HepG2 (cell line): ENCODE measurements around the gene PTCRA. TPM values are rescaled to one million over a fixed set of nuclear protein-coding genes. Genes with fewer than 3 reads are reported as not detected.

ENCODE experiments used
- ATF7 ChIP-seq, 2 experiments: fragments of 450-650 bp in 1 of 2; sonication (generic) in 1 of 2; formaldehyde crosslinking in 1 of 2; IDR thresholded peaks; 2 replicates each; pipeline versions ENCODE4 v1.4.0 to v1.6.1; 2016 to 2020; ENCODE audit warnings: antibody characterized with exemption in 1 of 2, mild to moderate bottlenecking in 1 of 2, missing genetic modification reagents in 1 of 2
- BCL6 ChIP-seq: IDR thresholded peaks from 2 replicates; pipeline ENCODE4 v1.6.1; 2016; ENCODE audit warnings: missing genetic modification reagents, missing compliant biosample characterization
- EED ChIP-seq: sonication (generic); formaldehyde crosslinking; IDR thresholded peaks from 2 replicates; pipeline ENCODE4 v1.5.0; 2020; ENCODE audit warnings: mild to moderate bottlenecking, missing genetic modification reagents
- HES4 ChIP-seq: sonication (generic); formaldehyde crosslinking; IDR thresholded peaks from 2 replicates; pipeline ENCODE4 v1.9.0; 2021; ENCODE audit warnings: mild to moderate bottlenecking, missing genetic modification reagents, borderline replicate concordance
- KDM4B ChIP-seq: sonication (generic); formaldehyde crosslinking; IDR thresholded peaks from 2 replicates; pipeline ENCODE4 v1.4.0; 2020; ENCODE audit warnings: missing genetic modification reagents
- KDM5A ChIP-seq: fragments of 200-600 bp; sonication (generic); IDR thresholded peaks from 2 replicates; pipeline ENCODE4 v1.7.0; 2018; ENCODE audit warnings: antibody characterized with exemption, mild to moderate bottlenecking, low read length, borderline replicate concordance
- MYNN ChIP-seq: sonication (generic); formaldehyde crosslinking; IDR thresholded peaks from 2 replicates; pipeline ENCODE4 v1.4.0; 2020; ENCODE audit warnings: mild to moderate bottlenecking, low read depth, missing genetic modification reagents
- NCOR1 ChIP-seq: fragments of 200-600 bp; sonication (generic); IDR thresholded peaks from 2 replicates; pipeline ENCODE4 v1.7.0; 2017; ENCODE audit warnings: antibody characterized with exemption, low read length, borderline replicate concordance
- RBAK ChIP-seq: sonication (generic); formaldehyde crosslinking; IDR thresholded peaks from 2 replicates; pipeline ENCODE4 v1.5.1; 2020; ENCODE audit warnings: mild to moderate bottlenecking, missing genetic modification reagents
- RBFOX2 ChIP-seq: fragments of 200-400 bp; formaldehyde crosslinking; IDR thresholded peaks from 2 replicates; pipeline ENCODE4 v1.6.1; 2017; ENCODE audit warnings: low read depth, mild to moderate bottlenecking, low read length
- RNF2 ChIP-seq: fragments of 450-650 bp; conservative IDR thresholded peaks from 2 replicates; pipeline ENCODE4 v1.6.1; 2016; ENCODE audit warnings: low read depth
- SRSF4 ChIP-seq: fragments of 200-400 bp; formaldehyde crosslinking; IDR thresholded peaks from one replicate; pipeline ENCODE4 v1.6.1; 2018; ENCODE audit warnings: mild to moderate bottlenecking, low read depth, low read length, moderate library complexity; ENCODE audit not compliant: poor library complexity, severe bottlenecking
- TP53 ChIP-seq: sonication (generic); formaldehyde crosslinking; conservative IDR thresholded peaks from 2 replicates; pipeline ENCODE4 v1.4.0; 2020; ENCODE audit warnings: missing genetic modification reagents
- ZFX ChIP-seq: sonication (generic); formaldehyde crosslinking; IDR thresholded peaks from 2 replicates; pipeline ENCODE4 v1.4.0; 2020; ENCODE audit warnings: mild to moderate bottlenecking, low read depth, missing genetic modification reagents, moderate library complexity
- ZNF180 ChIP-seq: sonication (generic); formaldehyde crosslinking; IDR thresholded peaks from 2 replicates; pipeline ENCODE4 v1.4.0; 2020; ENCODE audit warnings: low read depth, missing genetic modification reagents, borderline replicate concordance
- ZNF282 ChIP-seq: fragments of 450-650 bp; IDR thresholded peaks from 2 replicates; pipeline ENCODE4 v1.6.1; 2018; ENCODE audit not compliant: partially characterized antibody
- polyA plus RNA-seq, 8 experiments: library from polyadenylated mRNA; depleted of rRNA in 3 of 8; stranded (reverse) in 7 of 8; unstranded in 1 of 8; fragments of >200 nt; fragmentation: Illumina TruSeq in 4 of 8; extraction: Trizol in 4 of 8; gene quantifications; 2 replicates each; pipeline versions ENCODE4 v1.2.1 to v1.2.3, GENCODE V29; 2011 to 2016; ENCODE audit warnings: low read depth in 4 of 8, missing spikeins in 1 of 8, mixed read lengths in 1 of 8; ENCODE audit not compliant: insufficient read depth in 1 of 8
- total RNA-seq, 5 experiments: library from RNA; depleted of rRNA; stranded (reverse); fragments of >200 nt; fragmentation: Illumina TruSeq; extraction: Trizol; gene quantifications; 2 replicates each; pipeline ENCODE4 v1.2.3, GENCODE V29; 2016; ENCODE audit warnings: low read depth in 1 of 5
- TF ChIP-seq, protein P1 (sequence below): sonication (generic); formaldehyde crosslinking; IDR thresholded peaks from 2 replicates; pipeline ENCODE4 v1.5.0; 2020; ENCODE audit warnings: missing genetic modification reagents, mild to moderate bottlenecking, borderline replicate concordance
- TF ChIP-seq, protein P2 (sequence below): IDR thresholded peaks from 2 replicates; pipeline ENCODE4 v1.6.1; 2018; ENCODE audit warnings: missing genetic modification reagents, mild to moderate bottlenecking, missing compliant biosample characterization
- TF ChIP-seq, protein P3 (sequence below), 2 experiments: sonication (generic) in 1 of 2; formaldehyde crosslinking in 1 of 2; IDR thresholded peaks; 2 replicates each; pipeline versions ENCODE4 v1.5.1 to v1.6.1; 2011 to 2020; ENCODE audit warnings: borderline replicate concordance in 1 of 2, low read depth in 1 of 2, low read length in 1 of 2, mild to moderate bottlenecking in 1 of 2, missing genetic modification reagents in 1 of 2, moderate library complexity in 1 of 2
- TF ChIP-seq, protein P4 (sequence below): sonication (generic); formaldehyde crosslinking; IDR thresholded peaks from 2 replicates; pipeline ENCODE4 v1.5.0; 2020; ENCODE audit warnings: missing genetic modification reagents
- TF ChIP-seq, protein P5 (sequence below): sonication (generic); formaldehyde crosslinking; IDR thresholded peaks from 2 replicates; pipeline ENCODE4 v1.8.1; 2023; ENCODE audit warnings: mild to moderate bottlenecking, missing genetic modification reagents

The PTCRA gene
- total and polyA plus RNA-seq, 2 of the 13 experiments (the other 11 are each of a cell fraction or from before 2014, with no cell fraction given) = not detected

DNA sequence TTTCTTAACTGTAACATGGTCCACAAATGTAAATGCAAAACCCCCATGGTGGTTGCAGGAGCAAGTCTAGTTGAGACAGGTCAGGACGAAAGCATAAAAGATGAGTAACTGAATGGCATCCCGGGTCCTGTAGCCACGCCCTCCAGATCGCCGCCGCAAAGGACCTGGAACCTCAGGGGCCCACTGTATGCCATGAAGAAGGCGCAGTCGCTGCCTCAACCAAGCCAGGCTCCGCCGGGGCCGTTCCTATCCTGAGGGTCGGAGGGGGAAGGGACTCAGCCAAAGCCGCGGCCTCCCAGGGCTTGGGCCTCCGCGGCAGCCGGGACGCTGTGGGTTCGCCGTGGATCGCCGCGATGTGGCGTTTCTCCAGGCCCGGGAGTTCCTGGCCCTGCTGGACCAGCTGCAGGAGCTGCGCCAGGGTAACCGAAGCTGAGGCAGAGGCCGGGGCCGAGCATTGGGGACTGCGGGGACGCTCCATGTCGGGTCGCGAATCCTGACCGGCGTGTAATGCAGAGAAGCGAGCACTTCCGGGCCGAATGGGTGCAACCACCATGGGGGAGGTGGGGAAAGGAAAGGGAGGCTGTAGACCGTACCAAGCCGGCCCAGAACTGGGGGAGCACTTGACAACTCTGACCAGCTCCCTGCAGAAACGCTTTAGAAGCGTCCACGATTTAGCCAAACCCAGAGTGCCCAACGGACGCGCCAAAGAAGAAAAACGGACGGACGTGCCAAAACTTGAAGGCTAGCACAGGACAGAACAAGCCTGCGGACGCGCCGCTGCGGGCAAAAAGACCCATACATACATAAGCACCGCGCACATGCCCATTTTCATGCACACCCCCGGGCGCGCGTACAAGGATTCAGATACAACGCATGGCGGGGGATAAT, 25.3 kb upstream of the PTCRA start (continued):
- peak; percentile 100 for TF ChIP-seq ZFX (CRISPR knock-in tag)
- TF ChIP-seq RBFOX2 = peak; percentile 99
- TF ChIP-seq, protein P1, sequence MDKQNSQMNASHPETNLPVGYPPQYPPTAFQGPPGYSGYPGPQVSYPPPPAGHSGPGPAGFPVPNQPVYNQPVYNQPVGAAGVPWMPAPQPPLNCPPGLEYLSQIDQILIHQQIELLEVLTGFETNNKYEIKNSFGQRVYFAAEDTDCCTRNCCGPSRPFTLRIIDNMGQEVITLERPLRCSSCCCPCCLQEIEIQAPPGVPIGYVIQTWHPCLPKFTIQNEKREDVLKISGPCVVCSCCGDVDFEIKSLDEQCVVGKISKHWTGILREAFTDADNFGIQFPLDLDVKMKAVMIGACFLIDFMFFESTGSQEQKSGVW = peak; percentile 81; the same call in 1 of the 2 replicates
- peak; percentile 95 for TF ChIP-seq EED (CRISPR knock-in tag)
- TF ChIP-seq ATF7 (IDR thresholded peaks at IDR 0.05) = peak; percentile 65
- TF ChIP-seq ATF7 (CRISPR knock-in tag; IDR thresholded peaks at IDR 0.05) = peak; percentile 86
- TF ChIP-seq TP53 (CRISPR knock-in tag) = peak; percentile 47; the same call in 1 of the 2 replicates
- TF ChIP-seq, protein P2, sequence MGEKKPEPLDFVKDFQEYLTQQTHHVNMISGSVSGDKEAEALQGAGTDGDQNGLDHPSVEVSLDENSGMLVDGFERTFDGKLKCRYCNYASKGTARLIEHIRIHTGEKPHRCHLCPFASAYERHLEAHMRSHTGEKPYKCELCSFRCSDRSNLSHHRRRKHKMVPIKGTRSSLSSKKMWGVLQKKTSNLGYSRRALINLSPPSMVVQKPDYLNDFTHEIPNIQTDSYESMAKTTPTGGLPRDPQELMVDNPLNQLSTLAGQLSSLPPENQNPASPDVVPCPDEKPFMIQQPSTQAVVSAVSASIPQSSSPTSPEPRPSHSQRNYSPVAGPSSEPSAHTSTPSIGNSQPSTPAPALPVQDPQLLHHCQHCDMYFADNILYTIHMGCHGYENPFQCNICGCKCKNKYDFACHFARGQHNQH = peak; percentile 89
- peak; percentile 90 for TF ChIP-seq KDM4B (CRISPR knock-in tag)
- TF ChIP-seq, protein P3, sequence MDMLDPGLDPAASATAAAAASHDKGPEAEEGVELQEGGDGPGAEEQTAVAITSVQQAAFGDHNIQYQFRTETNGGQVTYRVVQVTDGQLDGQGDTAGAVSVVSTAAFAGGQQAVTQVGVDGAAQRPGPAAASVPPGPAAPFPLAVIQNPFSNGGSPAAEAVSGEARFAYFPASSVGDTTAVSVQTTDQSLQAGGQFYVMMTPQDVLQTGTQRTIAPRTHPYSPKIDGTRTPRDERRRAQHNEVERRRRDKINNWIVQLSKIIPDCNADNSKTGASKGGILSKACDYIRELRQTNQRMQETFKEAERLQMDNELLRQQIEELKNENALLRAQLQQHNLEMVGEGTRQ (IDR thresholded peaks at IDR 0.05; ENCODE audit: low read depth, low read length) = 0 out of 2 replicates have a peak, but pooled peaks have one; percentile 9
- TF ChIP-seq, protein P3 (CRISPR knock-in tag; IDR thresholded peaks at IDR 0.05; ENCODE audit: borderline replicate concordance) = no peak
- TF ChIP-seq HES4 (CRISPR knock-in tag) = peak; percentile 97
- TF ChIP-seq SRSF4 = peak; percentile 98
- peak; percentile 87 for TF ChIP-seq KDM5A
- TF ChIP-seq BCL6 (CRISPR knock-in tag) = peak; percentile 35; the same call in 1 of the 2 replicates
- TF ChIP-seq ZNF282 = no peak
- TF ChIP-seq RBAK (CRISPR knock-in tag) = peak; percentile 43; the same call in 1 of the 2 replicates
- TF ChIP-seq, protein P4, sequence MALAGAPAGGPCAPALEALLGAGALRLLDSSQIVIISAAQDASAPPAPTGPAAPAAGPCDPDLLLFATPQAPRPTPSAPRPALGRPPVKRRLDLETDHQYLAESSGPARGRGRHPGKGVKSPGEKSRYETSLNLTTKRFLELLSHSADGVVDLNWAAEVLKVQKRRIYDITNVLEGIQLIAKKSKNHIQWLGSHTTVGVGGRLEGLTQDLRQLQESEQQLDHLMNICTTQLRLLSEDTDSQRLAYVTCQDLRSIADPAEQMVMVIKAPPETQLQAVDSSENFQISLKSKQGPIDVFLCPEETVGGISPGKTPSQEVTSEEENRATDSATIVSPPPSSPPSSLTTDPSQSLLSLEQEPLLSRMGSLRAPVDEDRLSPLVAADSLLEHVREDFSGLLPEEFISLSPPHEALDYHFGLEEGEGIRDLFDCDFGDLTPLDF (CRISPR knock-in tag) = peak; percentile 69
- peak; percentile 93 for TF ChIP-seq MYNN (CRISPR knock-in tag)
- no peak for TF ChIP-seq NCOR1
- TF ChIP-seq RNF2 = no peak; the same call in 1 of the 2 replicates
- TF ChIP-seq ZNF180 (CRISPR knock-in tag) = peak; percentile 56; the same call in 1 of the 2 replicates
- TF ChIP-seq, protein P5, sequence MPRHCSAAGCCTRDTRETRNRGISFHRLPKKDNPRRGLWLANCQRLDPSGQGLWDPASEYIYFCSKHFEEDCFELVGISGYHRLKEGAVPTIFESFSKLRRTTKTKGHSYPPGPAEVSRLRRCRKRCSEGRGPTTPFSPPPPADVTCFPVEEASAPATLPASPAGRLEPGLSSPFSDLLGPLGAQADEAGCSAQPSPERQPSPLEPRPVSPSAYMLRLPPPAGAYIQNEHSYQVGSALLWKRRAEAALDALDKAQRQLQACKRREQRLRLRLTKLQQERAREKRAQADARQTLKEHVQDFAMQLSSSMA (CRISPR knock-in tag) = peak; percentile 83
